HG03439 (cell line): ENCODE data around the gene SCP2.
"Not testable (repeated sequence)": the region's sequence is repeated elsewhere in the genome, so short reads cannot be mapped to it uniquely, and the experiment has no call there.

Experiments used
- ATAC-seq: cut with Tn5 transposase; IDR thresholded peaks from one replicate; pipeline ENCODE4 v1.9.1; 2021; ENCODE audit warnings: mild to moderate bottlenecking, moderate library complexity; ENCODE audit not compliant: unreplicated experiment

SCP2 gene

DNA sequence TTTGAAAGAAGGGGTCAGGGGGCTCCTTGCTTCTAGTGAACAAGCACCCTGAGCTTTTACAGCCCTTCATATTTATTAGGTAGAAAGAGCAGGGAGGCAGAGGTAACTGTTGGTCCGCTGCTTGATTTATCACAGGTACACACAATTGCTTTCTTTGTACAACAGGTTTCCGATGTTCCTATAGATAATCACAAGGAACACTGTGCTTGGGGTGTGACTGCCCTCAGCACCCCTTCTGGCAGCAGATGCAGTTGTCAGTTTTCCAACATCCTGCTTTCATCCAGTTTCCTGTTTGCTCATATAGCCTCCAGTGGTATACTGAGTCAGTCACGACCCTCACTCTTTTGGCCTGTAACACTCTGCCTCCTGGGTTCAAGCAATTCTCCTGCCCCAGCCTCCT is 40.6 kb downstream of the SCP2 start:
- no peak for ATAC-seq

GRCh38 chr1:52969234-52969633 is 42.2 kb downstream of the SCP2 start:
- not testable (repeated sequence) for ATAC-seq

DNA sequence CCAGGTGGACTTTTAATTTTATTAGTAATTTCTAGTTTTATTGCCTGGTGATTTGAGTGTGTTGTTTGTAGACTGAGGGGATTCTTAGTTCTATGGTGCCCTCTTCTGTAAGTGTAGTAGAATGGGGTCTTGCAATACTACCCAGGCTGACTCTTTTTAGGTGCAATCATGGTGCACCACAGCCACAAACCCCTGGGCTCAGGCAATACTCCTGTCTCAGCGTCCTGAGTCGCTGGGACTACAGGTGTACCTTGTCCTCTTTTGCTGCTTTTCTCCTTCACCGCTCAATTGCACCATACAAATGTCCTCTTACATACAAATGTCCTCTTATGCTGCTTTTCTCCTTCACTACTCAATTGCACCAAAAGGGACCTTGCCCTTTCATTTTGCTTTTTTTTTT is 43.1 kb downstream of the SCP2 start:
- ATAC-seq, result no peak

DNA sequence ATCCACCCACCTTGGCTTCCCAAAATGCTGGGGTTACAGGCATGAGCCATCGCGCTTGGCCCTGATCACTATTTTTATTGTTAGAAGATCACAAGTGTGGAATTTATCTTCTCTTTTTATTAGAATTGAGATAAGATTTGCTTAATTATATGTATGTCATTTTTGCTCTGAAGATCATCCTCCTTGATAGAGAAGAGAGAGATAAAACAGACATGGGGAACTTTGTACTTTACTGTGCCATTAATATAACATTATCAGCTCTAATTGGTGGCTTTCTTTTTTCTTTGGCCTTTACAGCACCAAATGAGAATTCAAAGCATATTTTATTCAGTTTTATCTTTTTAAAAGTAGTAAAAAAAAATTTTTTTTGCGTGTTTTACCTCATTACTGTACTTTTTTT is 46.8 kb downstream of the SCP2 start:
- ATAC-seq, result no peak

DNA sequence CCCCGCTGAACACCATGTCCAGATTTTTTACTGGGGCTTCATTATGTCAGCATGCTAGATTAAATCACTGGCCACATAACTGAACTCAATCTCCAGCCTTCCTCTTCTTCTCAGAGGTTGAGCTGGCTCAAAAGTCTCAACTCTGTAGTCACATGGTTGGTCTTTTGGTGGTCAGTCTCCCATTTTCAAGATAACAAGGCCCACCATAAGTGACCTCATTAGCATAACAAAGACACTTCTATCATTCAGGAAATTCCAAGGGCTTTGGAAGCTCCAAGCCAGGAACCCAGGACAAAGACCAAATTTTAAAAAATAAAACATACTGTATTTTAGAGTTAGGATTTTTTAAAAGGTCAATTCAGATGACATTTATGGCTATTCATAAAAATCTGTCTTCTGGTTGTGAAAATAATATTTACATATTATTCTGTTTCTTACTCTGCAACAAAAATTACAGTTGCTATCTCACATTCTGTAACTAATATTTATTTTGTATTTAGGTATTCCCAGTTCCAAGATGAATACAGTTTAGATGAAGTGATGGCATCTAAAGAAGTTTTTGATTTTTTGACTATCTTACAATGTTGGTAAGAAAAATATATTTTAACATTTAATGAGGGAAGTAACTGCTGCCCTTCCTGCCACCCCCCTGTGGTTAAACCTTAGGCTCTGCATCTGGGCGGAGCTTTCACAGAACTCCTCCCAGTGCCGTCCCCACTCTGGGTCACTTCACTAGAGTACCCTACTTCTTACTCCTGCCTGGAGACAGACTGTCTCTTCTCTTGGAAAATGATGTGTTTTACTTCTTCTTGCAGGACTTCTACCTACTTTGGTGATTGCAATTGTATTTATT is 49.3 kb downstream of the SCP2 start:
- ATAC-seq, result no peak

DNA sequence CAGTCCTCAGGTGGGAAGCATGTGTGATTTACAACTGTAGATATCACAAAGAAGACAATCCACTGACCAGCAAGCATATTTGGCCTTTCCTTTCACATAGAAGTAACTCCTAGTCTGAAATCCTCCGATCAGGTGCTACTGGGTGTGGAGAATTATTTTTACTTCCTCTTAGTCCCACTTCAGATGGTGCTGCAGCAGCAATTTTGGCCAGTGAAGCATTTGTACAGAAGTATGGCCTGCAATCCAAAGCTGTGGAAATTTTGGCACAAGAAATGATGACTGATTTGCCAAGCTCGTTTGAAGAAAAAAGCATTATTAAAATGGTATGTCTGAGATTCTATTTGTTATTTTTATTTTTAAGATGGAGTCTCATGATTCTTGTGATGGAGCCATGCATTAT is 51.0 kb downstream of the SCP2 start:
- no peak for ATAC-seq

DNA sequence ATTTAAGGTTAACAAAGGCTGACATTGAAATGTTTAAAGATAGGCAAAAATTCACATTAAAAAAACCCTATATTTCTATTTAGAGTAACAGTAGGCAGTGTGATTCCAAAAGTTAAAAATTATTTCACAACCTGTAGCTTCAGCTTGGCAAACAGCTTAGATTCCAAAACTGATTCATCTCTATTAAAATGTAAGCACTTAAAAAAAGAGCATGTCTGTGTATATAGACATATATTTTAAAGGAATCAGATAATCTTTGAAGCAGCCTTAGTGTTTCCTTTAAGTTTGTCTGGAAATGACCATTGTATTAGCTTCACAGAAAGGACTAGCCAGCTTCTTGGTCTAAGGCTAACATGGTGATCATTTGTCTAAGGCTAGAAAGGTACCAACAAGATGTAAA is 65.7 kb downstream of the SCP2 start:
- not testable (repeated sequence) for ATAC-seq

- no peak for ATAC-seq
These were observed 67.6 kb downstream of the SCP2 start for GRCh38 chr1:52994656-52995055.

DNA sequence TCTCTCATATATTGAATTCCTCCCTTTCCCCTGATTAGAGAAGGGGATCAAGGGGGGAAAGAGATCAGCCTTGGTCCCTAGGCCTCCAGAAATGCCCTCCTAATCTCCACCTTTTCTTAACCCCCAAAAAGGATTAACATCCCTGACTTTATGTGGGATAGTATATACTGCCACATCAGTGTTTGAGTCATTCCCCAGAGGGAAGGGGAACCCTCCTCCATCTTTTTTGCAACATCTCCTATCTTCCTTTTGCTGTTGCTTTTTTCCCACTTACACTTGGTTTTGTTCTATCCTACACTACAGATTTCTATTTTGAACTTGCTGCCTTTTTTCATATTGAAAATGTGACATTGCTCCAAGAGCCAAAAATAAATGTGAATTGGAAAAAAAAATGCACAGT is 69.6 kb downstream of the SCP2 start:
- no peak for ATAC-seq

DNA sequence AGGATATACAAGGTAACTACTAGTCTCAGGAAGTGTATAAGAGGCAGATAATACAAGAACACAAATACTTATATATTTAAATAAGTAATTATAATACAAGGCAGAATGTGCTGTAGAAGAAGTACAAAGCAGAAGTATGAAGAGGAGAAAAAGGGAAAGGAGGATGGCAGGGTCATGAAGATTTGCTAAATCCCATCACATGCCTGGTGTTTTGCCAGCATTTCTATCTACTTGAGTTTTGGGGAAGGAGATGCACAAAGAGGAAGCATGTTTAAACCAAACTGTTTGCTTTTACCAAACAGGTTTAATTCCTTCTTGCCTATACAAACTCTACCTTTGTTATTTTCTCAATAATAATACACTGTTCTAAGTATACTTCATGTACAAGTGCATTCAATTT is 74.1 kb downstream of the SCP2 start:
- ATAC-seq, result no peak

GRCh38 chr1:53006612-53007011 is 79.5 kb downstream of the SCP2 start:
- ATAC-seq, result not testable (repeated sequence)

GRCh38 chr1:53010247-53010646 is 83.2 kb downstream of the SCP2 start:
- ATAC-seq, result not testable (repeated sequence)

- no peak for ATAC-seq
These were observed 84.1 kb downstream of the SCP2 start for GRCh38 chr1:53011175-53011574.

DNA sequence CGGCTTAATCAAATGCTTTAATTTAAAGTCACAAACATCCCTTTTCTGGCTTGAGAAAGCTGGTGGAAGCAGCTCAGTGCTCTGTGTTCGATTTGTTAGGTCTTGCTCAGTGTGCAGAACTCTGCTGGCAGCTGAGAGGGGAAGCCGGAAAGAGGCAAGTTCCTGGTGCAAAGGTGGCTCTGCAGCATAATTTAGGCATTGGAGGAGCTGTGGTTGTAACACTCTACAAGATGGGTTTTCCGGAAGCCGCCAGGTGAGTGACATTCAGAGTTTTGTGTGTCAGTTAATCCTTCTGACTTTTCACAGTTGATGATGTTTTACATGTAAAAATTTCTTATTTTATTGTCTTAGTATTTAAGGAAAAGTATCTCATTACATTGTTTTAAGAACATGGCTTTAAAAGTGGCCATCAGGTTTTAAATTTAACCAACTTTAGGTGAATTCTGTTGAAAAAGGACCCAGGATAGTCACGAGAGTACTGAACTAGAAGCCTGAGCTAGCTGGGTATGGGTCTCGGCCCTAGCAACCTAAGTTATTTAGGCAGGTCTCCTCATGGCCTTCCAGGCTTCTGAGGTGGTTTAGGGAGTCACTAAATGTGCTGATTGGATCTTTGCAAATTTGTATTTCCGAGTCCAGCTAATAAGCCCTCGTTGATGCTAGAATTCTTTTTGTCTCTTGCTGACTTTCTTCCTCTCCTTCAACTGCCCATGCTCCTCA is 87.9 kb downstream of the SCP2 start:
- peak; percentile 86 for ATAC-seq

GRCh38 chr1:53015508-53015860 is 88.4 kb downstream of the SCP2 start:
- no peak for ATAC-seq

GRCh38 chr1:53016705-53017104 is 89.6 kb downstream of the SCP2 start:
- no peak for ATAC-seq

GRCh38 chr1:53020588-53020987 is 93.5 kb downstream of the SCP2 start:
- ATAC-seq, result no peak

DNA sequence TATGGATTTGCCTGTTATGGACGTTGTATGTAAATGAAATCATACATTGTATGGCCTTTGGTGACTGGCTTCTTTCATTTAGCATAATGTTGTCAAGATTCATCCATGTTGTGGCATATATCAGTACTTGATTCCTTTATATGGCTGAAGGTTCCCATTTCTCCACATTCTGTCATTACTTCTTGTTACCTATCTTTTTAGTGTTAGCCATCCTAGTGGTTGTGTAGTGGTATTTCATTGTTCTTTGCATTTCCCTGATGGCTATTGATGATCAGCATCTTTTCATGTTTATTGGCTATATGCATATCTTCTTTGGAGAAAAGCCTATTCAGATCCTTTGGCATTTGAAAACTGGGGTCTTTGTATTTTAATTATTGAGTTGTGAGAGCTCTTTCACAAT is 95.1 kb downstream of the SCP2 start:
- ATAC-seq, result no peak

DNA sequence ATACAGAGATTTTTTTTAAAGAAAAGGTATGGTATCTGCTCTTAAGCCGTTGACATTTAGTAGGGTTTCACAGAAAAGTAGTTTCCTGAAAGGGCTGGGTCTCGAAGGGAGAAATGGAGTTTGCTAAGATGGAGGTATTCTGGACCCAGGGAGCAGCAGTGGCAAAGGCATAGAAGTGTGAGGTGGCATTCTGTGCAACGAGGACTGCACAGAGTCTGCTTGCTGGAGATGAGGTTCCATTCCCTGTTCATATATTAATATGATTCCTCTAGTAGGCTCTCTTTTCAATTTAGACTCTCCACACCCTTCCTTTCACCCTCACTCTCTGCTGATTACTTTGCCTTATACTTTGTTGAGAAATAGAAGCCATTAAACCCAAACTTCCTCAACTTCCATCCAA is 96.5 kb downstream of the SCP2 start:
- ATAC-seq, result no peak

- no peak for ATAC-seq
These were observed 97.0 kb downstream of the SCP2 start for GRCh38 chr1:53024117-53024516.

GRCh38 chr1:53025034-53025768 is 98.1 kb downstream of the SCP2 start:
- no peak for ATAC-seq

GRCh38 chr1:53025769-53026112 is 98.7 kb downstream of the SCP2 start:
- no peak for ATAC-seq
